ENCODE measurements around the gene INSYN2B.

Gene INSYN2B

DNA sequence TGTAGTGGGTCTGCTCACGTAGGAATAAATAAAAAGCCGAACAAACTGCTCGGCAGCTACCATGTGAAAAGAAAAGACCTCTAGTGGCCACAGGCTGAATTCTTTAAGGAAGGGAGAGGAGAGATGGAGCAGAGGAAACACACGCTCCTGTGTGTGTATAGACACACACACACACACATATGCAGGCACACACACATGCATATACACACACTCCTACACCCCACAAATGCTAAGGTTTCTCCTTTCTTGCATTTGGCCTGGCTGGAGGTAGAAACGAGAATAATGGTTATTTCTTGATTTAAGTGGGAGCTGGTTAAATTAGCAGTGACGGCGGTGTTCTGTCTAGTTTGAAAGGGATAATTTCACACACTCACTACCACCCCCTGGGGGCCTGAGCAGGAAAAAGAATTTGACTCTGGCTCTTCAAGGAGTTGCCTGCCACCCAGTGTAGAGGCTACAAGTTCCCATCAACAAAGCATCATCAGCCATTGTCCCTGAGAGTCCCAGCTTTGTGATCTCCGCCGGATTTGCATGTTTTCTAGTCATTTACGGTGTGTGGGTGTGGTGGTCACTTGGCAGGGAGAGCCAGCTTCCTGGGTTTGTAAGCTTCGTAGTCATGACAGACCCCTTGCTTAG is at the start of gene INSYN2B:
Gene INSYN2B (minus strand): TSS at position 78 of the 636 bp plus-strand sequence. CDS start 96,597 bp downstream, outside the sequence.
- DNase-seq: no peak

DNA sequence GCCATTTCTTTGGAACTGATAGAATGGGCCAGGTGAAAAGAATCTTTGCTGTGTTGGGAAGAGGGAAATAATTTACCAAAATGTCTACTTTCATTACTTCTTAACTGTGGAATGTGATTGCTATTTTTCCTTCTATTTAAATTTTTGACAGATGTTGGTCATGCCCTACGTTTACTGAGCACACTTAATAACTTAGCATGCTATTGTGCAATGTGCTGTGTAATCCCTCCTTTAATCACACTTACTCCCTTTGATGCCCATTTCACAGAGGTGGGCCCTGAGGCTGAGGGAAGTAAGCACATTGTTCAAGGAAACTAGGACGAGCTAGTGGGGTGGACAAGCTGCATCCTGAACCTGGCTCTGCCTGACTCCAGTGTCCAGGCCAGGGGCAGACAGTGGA is 47.8 kb upstream of the INSYN2B start:
- DNase-seq: no peak

DNA sequence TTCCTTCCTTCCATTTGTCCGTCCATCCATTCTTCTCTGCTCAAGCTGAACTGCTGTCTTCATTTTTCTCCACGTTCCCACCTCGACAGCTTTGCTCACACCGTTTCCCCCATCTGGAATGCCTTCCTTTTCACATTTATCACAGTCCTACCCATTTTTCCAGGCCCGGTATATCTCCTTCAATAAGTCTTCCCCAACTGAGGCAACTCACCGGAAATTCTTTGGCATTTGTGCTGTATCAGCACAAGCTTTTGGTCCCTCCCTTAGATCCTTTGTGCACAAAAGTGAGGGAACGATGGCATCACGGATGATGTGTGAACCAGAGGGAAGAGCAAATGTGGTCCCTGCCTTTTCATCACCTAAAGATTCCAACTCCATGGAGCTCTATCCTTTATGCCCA is 45.6 kb upstream of the INSYN2B start:
- DNase-seq: no peak

DNA sequence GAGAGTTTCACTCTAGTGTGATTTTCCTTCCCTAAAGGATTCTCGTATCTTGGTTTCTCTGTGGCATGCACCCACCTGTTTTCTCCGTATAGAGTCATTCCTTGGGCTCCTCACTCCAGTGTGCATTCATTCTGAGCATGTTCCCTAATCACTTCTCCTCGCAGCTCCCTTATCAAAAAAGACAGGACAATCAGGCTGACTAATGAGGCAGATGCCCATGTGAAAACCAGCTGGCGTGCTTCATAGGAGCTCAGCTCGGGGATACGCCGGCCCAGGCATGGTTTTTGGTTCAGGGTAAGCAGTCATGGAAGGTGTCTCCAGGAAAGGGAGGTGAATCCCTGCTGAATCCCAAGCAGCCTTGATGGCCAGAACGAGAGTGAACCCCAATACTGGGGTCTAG is 41.2 kb upstream of the INSYN2B start:
- no peak for DNase-seq

DNA sequence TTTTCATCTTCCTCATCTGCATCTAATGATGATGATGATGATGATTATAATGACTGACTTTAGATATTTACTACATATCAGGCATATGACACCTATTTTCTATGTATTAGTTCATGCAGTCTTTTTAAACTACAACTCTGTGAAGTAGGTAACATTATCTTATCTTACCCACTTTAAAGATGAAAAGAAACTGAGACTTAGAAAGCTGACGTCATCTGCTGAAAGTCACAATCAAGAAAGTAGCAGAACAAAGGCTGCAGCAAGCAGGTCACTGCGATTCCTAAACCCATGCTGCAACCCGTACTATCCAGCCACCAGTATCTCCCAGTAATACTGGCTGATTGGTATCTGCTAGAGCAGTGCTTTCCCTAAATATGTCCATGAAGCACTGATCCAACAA is 40.1 kb upstream of the INSYN2B start:
- no peak for DNase-seq

DNA sequence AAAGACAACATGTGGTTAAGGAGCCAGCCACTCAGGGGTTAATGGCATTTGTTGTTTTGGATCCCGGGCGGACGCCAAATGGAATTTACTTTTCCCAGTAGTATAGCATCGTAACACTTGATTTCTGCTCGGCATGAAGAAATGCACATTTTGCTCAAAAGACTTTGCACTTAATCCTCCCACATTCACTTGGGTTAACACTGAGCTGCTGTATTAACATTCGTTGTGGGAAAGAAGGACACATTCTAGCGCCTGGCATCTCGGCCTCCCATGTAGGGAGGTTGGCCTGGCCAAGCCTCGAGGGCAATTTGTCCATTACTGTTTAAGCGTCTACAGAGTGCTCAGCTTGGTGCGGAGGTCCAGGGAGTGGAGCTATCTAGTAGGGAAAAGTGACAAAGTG is 32.3 kb upstream of the INSYN2B start:
- DNase-seq: no peak

DNA sequence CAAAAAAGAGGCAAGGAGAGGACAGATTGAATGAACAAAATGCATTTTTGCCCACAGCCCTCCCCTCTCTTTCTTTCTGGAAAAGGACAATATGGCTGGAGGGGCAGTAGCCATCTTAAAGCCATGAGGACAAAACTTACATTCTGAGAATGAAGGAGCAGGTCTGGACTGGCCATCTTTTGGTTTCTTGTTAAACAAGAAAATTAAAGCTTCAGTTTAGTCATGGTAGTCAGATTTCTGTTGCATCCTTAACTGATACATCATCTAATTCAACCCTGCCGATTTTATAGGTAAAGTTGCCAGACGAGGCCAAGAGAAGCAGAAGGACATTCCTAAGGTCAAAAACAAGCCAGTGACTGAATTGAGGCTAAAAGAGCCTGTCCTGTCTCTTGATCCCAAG is 31.5 kb upstream of the INSYN2B start:
- no peak for DNase-seq

DNA sequence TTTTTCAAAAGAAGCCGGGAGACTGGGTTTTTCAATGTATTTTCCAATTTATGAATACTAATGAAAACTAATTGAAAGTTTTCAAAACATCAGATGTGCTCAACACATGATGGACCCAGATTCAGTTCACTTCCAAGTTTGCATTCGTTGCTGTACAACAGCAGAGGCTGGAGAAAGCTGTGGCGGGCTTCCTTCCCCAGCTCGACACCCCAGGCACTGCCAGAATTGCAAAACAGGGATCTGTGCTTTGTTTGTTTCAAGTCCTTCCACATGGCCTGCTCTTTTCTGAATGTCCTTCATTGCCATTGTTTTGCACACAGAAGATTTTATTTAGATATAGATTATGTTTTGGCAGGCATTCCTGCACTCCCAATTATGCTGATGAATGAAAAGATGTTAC is 30.3 kb upstream of the INSYN2B start:
- DNase-seq: no peak

DNA sequence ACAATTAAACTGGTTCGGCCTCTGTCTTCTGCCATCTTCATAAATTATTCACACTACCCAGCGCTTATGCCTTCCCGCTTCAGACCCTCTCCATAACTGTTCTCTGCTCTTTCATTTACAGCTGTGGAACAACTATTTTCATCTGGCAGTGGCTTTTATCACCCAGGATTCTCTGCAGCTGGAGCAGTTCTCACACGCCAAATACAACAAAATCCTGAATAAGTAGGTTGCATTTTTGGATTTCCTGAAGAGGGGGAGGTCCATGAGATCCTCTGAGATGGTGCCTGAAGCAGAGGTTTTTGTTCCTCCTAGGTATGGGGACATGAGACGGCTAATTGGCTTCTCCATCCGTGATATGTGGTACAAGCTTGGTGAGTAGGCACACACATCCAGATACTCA is 28.1 kb upstream of the INSYN2B start:
- DNase-seq: no peak

DNA sequence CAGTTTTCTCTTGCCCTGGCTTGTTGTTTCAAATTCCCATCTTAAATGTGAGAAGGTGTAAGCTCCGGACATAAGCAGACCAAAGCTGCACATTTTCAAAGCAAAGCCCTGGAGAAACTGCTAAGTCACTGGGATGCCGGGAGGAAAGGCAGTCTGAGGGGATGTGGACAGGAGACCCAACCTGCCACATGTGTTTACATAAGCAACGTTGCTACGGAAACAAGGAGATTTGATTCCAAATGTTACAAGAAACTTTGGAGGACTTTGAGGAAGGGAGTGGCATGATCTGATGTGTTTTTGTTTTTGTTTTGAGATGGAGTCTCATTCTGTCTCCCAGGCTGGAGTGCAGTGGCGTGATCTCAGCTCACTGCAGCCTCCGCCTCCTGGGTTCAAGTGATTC is 25.7 kb upstream of the INSYN2B start:
- DNase-seq: no peak

DNA sequence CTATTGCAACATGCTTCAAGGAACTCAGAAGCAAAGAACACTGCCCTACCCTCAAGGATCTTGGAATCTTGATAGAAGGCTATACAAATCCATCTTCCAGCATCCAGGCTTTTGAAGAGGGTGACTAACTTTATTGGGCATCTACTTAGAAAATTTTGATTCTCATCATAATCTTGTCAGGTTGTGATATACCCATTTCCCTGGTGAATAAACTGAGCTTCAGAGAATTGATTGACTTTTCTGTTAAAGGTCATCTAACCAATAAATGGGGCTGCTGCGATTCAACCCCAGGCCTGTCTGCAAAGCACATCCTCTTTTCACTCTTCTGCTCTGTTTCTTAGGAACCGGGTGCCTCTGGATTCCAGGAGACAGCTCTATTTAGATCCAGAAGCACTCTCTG is 19.9 kb upstream of the INSYN2B start:
- no peak for DNase-seq

DNA sequence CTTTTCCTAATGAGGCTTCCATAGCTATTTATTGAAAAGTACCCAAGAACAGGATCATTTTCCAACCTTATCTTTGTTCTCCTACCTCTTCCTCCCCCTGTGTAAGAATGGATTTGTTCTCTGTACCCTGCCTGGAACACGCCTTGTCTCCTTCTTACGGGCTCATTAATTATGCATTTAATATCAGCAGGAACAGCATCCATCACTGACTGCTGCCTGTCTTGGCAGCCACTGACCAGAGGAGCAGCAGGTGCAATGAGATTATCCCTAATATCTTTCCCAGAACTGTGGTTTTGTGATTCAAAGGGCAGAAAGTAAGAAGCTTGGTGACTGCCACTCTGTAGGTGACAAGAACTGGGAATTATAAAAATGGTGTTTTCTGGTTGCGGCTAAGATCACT is 19.3 kb upstream of the INSYN2B start:
- DNase-seq: no peak

DNA sequence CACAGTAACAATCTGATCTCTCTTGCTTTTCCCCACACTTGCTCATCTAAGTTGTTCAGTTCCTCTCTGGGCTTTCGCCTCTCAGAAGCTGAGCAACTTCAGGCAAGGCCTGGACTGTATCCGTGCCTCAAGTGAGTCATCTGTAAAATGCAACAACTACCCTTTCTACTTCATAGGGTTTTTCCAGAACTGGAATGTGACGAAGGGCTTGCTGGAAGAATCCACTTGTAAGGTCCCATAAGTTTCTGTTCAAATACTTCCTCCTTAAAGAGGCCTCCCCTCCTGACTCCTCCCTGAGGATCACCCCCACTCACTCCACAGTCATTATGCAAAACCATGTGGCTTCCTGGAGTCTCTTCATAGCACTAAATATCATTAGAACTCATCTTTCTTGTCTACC is 17.5 kb upstream of the INSYN2B start:
- DNase-seq: no peak

DNA sequence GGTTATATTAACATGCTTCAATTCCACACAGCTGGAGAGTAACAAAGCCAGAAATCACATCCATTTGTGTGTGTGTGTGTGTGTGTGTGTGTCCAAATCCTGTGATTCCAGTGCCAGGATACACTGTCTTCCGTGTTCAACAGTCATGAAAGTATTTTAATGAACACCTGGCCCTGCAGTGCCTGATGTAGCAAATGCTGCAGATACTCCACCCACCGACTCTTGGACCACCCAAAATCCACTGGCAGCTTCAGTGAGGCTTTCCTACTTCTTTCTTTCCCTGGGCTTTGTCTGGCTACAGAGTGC is 13.1 kb upstream of the INSYN2B start:
- no peak for DNase-seq

DNA sequence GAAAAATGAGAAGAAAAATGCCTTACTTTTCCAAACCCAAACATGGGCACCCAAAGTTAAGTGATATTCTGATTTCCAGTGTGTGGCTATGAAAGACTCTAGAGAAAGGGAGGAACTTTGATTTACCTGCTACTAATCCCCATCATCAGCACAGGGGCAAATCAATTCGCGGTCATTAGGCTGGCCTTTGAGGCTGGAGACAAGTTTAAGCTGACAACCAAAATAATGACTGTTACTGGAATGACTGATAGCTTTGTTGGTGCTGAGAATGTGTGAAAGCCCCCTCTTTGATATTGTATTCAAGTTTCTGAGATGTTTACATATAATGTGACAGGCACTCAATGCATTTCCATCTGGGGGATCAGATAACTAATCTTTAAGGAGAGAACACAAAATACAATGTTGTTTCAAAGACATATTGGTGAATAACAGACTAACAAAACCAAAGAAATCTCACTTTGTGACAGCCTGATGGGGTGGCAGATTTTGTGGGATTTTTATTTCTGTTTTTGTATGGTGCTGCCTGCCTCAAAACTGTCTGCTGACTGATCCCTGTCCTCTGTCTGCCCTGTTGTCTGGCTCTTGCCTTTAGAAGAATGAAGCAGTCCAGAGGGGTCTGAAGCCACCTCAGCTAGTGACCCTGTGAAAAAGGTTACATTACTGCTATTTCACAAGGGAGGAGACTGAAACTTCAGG is 12.6 kb upstream of the INSYN2B start:
- DNase-seq: no peak

DNA sequence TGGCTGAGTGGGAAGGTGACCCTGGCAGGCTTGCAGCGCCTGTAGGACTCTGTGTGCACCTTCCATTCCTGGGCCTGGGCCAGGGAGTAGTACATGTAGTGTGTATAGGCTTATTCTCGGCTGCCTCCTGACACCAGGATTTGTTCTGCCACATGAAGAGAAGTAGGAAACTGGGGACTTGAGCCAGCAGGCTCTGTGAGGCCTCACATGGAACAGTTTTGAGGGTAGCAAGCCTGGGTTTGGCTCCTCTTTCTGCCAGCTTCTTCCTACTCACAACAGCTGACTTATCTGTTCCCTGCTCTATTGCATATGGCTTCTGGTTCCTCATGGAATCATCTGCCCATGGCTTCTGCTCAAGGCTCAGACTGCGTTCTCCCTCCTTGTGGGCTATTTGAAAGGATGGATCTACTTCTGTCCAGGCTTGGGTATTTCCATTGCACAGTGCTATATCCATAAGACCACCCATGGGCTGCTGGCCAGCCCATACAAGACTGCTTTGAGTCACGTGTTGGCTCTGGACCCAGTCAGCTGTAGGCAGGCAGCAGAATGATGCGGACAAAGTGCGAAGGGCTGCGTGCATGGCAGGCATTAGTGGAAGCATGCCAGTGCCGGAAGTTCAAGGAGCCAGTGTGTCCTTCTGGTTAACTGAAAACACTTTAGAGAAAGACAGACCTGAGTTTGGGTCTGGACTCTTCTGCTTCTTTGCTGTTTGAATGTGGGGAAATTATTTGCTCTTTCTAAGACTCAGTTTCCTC is 11.0 kb upstream of the INSYN2B start:
- no peak for DNase-seq

DNA sequence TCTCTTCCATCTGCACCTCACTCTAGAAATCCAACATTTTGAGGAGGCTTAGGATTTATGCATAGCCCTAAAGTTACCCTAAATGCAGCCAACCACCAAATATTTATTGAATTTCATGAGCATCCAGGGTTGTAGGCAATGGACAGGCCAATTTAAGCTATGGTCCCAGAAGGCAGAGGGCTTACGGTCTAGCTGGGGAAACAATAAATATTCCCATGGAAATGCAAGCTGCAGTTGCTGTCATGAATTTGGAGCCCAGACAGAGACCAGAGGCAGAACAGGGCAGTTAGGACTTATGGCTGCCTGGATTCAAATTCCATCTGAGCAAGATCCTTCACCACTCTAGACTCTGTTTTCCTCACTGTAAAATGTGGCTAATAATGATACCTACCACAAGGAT is 9.1 kb upstream of the INSYN2B start:
- no peak for DNase-seq

DNA sequence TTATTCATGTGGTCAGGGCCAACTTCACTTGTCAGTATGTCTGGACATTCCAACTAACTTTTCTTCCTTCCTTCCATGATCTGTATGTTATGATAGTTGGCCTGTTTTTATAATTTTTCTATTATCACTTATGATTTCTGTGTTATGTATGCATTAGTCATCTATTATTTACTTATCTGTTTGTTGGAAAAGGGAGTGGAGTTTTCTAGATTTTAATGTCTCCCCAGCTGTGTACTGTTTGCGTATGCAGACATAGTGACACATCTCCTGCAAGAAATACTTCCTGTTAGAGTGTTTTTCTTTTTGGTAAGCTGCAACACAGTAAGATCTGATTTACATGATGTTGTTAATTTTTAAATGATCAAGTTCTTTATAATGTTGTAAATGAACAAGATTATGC is 8.7 kb upstream of the INSYN2B start:
- no peak for DNase-seq

DNA sequence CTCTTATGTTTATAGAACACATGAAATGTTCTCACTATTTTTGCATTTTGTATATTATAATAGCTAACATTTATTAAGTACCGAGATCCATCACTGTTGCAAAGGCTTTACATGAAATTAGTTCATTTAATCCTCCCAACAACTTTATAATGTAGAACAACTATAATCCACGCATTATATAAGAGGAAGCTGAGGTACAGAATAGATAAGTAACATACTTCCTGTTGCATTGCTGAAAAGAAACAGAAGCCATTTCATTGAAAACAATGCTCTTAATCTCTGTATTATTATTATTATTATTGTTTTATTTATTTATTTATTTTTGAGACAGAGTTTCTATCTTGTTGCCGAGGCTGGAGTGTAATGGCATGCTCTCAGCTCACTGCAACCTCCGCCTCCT is 7.9 kb upstream of the INSYN2B start:
- no peak for DNase-seq

DNA sequence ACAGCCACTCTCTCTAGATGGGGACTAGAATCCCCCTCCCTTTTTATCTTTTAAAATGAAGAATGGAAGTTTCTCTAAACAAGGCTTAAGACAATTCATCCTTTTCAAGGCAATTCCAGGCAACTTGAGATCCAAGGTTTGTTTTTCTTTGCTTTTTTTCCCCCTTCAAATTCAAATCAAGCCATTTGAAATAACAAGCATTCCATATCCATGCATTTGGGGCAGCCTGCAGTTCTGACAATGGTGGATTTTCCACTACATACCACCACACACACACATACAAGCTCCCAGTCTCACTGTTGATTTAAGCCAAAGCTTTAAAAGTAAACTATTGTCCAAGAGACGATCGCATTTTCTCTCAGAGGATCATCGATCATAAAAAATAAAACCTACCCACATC is 424 bp downstream of the INSYN2B start:
- DNase-seq: no peak

DNA sequence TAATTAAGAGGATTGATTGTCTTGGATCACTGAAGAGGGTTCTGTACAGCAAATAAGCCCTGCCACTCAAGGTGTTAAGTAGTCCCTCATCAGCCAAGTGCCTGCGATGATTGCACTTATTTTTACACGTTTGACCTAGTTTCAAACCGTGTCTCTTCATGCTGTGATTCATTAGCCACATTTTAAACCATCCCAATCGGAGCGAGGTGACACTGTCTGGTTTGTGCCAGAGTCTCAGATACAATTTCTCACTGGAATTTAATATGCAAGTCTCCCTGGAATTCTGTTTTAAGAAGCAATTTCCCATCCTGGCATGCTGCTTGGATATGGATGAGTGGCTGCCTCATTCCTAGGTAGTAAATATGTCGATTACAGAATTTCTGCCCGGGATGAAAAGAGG is 1.6 kb downstream of the INSYN2B start:
- no peak for DNase-seq

DNA sequence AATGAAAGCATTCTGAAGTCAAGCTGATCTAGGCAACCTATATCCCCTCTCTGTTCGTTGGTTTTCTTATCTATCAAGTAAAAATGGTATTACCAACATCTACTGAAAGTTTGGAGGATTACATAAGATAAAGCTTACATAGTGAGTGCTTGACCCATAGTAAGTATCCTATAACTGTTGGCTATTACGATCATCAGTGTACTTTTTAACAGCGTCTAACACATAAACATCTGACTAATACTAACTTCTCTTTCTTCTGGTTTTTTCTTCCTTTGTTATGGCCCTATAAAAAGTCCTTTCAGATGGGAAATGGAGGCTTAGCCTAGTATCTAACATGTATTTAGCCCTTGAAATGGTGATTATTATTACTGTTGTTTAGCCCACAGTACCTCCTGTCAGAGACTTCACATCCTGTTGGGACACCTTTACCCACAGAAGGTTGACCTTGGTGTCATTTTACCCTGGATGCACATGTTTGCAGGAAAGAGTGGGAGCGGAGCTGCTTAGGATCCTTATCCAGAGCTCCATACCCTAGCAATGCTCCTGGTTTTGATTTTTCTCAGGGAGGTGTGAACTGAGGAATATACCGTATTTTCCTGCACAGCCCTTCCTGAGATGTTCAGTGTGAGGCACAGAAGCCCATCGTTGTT is 6.0 kb downstream of the INSYN2B start:
- DNase-seq: no peak

DNA sequence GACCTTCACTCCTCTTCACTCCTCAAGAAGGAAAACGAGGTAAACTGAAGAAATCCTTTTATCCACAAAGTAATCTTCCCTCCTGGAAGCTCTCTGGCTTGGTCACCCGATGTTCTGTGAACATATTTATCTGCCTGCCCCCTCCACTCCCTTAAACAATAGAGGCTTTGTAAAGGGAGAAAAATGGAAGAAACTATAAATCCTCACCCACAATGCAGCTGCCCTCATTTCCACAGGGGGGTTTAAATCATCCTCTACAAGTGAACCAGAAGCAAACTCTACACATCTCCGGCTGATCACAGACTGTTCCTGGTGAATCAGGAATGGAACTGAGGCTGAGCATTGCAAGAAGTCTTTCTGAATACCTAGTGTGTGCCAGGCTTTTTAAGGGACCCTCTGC is 7.2 kb downstream of the INSYN2B start:
- no peak for DNase-seq

DNA sequence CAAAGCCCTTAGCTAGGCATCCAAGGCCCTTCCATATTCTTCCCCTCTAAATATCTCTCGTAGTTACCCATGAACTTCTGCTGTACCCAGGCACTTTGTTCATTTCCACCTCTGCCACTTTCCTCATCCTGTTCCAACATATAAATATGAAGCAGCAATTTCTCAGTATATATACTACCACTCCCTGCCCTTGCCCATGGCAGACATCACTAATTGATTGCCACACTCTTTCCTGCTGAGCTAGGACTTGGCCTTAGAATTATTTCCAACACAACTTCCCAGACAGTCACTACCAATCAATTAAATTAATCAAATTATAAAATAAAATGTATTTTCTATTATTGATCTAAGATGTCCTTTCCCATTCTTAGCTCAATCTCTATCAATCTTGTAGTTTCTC is 8.5 kb downstream of the INSYN2B start:
- no peak for DNase-seq
